ENCODE data around the gene PTGDS. TPM values are rescaled to one million over a fixed set of nuclear protein-coding genes. Genes with fewer than 3 reads are reported as not detected.

The PTGDS gene
- total and polyA plus RNA-seq, 4 donors = 304 to 6,990 (median 1,953) TPM

DNA sequence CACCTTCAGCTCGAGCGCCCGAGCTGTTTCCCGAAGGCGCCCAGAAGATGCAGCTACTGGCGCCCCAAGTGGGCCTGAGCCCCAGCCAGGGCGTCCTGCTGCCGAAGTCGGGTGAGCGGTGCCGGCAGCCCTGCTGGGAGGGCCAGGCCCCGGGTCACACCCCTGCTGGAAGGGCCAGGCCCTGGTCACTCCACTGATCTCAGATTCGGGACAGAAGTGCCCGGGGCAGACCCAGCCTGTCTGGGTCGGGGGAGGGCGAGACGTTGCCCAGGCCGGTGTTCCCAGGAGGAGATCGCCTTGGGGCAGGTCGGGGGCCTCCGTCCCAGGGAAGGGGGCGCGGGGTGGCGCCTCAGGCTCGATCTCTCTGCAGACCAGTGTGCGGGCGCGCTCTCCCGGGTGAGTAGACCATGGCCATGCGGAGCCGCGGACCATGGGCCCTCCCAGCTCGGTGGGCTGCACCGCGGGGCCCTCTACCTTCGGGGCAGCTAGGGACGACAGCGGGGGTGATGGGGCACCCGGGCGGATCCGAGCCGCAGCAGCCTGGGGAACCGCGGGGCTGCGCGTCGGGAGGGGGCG lies 7.8 kb downstream of the PTGDS start:
- Histone ChIP-seq H3K4me1 (ENCODE audit: control insufficient read depth, insufficient read depth, low read length) (peaks cover 21% of the 10 kb centered on the region), H3K9me3 (ENCODE audit: control insufficient read depth, insufficient read depth, low read length) (no peaks in the 10 kb centered on the region), H3K27me3 (ENCODE audit: control insufficient read depth, insufficient read depth, low read length) (peaks cover 37% of the 10 kb centered on the region), H3K27ac (ENCODE audit: low read depth, low read length) (no peak overlapping the region), H3K4me3 (ENCODE audit: low read depth, low read length) (no peak overlapping the region), H3K36me3 (ENCODE audit: control insufficient read depth, insufficient read depth, low read length) (no peaks in the 10 kb centered on the region)
- 1% methylated on average over 48 of the region's 48 CpGs for WGBS (ENCODE audit: insufficient coverage)
- DNase-seq (ENCODE audit: low read depth in 4 of 6, low spot score in 6 of 6) = no peak

DNA sequence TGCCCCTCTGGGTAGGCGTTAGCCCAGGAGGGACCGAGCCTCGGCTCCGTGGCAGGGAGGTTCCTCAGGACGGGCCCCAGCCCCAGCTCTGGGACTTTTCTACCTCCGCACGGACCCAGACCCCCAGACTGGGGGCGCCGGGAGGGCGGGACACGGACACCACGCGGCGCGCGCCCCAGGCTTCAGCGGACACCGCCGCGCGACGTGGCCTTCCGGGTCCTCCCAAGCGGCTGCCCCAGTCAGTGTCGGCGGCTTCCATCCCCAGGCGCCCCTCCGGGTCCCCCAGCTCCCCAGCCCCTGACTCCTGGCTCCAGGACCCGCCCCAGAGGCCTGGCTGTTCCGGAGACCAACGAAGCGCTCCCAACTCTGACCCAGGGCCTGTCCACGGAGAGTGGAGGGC lies 8.5 kb downstream of the PTGDS start:
- 7% methylated on average over 33 of the region's 33 CpGs for WGBS (ENCODE audit: insufficient coverage)
- no peak for DNase-seq (ENCODE audit: low read depth in 4 of 6, low spot score in 6 of 6)
- peaks cover 37% of the 10 kb centered on the region for H3K27me3 ChIP-seq (ENCODE audit: control insufficient read depth, insufficient read depth, low read length)
- H3K4me1 ChIP-seq (ENCODE audit: control insufficient read depth, insufficient read depth, low read length) = peaks cover 17% of the 10 kb centered on the region
- H3K4me3 ChIP-seq (ENCODE audit: low read depth, low read length) = no peak overlapping the region
- H3K36me3 ChIP-seq (ENCODE audit: control insufficient read depth, insufficient read depth, low read length) = no peaks in the 10 kb centered on the region
- no peak overlapping the region for H3K27ac ChIP-seq (ENCODE audit: low read depth, low read length)
- H3K9me3 ChIP-seq (ENCODE audit: control insufficient read depth, insufficient read depth, low read length) = no peaks in the 10 kb centered on the region

DNA sequence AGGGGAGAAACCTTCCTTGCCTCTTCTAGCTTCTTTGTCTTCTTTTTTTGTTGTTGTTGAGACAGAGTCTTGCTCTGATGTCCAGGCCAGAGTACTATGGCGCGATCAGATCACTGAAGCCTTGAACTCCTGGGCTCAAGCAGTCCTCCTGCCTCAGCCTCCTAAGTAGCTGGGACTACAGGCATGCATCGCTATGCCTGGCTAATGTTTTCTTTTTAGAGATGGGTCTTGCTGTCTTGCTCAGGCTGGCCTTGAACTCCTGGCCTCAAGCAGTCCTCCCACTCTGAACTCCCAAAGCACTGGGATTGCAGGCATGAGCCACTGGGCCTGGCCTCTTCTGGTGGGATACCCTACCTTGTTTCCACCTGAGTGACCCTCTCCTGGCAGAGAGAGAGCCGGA lies 11.6 kb downstream of the PTGDS start:
- Histone ChIP-seq H3K27me3 (ENCODE audit: control insufficient read depth, insufficient read depth, low read length) (peaks cover 32% of the 10 kb centered on the region), H3K4me3 (ENCODE audit: low read depth, low read length) (no peak overlapping the region), H3K9me3 (ENCODE audit: control insufficient read depth, insufficient read depth, low read length) (no peaks in the 10 kb centered on the region), H3K4me1 (ENCODE audit: control insufficient read depth, insufficient read depth, low read length) (peaks cover 34% of the 10 kb centered on the region), H3K27ac (ENCODE audit: low read depth, low read length) (no peak overlapping the region), H3K36me3 (ENCODE audit: control insufficient read depth, insufficient read depth, low read length) (peaks cover 10% of the 10 kb centered on the region)
- DNase-seq (ENCODE audit: low read depth in 4 of 6, low spot score in 6 of 6) = no peak
- 93% methylated on average over 4 of the region's 4 CpGs for WGBS (ENCODE audit: insufficient coverage)

DNA sequence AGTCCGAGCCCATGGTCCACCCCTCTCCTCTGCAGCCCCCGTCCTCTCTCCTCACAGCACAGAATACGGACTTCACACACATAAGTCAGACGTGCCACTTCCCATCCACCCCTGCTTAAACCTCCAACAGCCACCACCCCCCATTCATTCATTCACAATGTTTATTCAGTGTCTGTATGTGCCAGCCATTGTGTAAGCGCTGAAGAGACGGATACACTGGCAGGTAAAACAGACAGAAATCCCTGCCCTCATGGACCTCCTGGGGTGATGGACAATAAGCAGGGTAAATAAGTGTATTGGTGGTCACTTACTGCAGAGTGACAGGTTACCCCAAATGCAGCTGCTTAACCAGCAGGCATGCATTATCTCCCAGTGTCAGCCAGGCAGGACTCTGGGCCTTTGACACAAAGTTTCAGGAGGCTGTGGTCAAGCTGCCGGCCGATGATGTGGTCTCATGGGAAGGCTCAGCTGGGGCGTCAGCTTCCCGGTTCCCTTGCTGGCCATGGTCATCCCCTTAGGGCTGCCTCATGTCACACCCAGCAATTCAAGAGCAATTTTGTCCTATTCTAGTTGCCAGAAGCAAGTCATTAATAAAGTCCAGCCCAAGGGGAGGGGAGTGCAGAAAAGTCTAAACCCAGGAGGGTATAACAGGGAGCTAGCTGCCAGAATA lies 13.1 kb downstream of the PTGDS start:
- Histone ChIP-seq H3K36me3 (ENCODE audit: control insufficient read depth, insufficient read depth, low read length) (peaks cover 24% of the 10 kb centered on the region), H3K9me3 (ENCODE audit: control insufficient read depth, insufficient read depth, low read length) (no peaks in the 10 kb centered on the region), H3K27me3 (ENCODE audit: control insufficient read depth, insufficient read depth, low read length) (peaks cover 19% of the 10 kb centered on the region), H3K27ac (ENCODE audit: low read depth, low read length) (no peak overlapping the region), H3K4me3 (ENCODE audit: low read depth, low read length) (no peak overlapping the region), H3K4me1 (ENCODE audit: control insufficient read depth, insufficient read depth, low read length) (peaks cover 30% of the 10 kb centered on the region)
- WGBS (ENCODE audit: insufficient coverage) = 64% methylated on average over 8 of the region's 10 CpGs
- no peak for DNase-seq (ENCODE audit: low read depth in 4 of 6, low spot score in 6 of 6)

DNA sequence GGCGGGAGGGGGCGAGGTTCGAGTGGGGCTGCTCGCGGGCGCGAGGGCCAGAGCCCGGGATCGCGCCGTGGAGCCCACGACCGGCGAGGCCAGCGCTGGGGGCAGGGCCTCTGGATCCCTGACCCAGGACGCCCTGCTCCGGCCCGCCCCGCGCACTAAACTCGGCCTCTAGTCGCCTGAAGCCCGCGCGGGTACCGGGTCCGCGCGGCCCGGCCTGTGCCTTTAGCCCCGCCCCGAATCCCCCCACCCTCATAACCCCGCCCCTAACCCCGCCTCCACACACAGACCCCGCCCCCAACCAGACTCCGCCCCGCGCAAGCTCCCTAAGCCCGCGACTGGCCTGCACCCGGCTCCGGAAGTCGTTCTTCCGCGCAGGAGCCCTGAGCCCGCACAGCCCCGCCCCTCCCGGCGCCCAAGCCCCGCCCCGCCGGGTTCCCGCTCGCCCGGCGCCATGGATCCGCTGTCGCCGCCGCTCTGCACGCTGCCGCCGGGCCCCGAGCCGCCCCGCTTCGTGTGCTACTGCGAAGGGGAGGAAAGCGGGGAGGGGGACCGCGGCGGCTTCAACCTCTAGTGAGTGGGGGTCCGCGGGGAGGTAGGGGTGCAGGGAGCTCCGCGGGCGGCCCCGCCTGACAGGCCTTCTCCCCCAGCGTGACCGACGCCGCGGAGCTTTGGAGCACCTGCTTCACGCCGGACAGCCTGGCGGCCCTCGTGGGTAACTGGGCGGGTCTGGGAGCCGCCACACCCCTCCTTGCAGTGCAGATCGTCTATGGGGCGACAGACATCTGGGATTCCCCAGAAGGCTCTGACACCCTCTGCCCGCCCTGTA lies 14.9 kb downstream of the PTGDS start, which contains the start of gene PAXX:
PAXX (plus strand) TSS at position 430 of the 826 bp plus-strand sequence; CDS start at position 452, 22 bp downstream.
- Histone ChIP-seq H3K4me1 (ENCODE audit: control insufficient read depth, insufficient read depth, low read length) (peaks cover 45% of the 10 kb centered on the region), H3K4me3 (ENCODE audit: low read depth, low read length) (peak within 1 kb of the TSS; percentile 65), H3K27ac (ENCODE audit: low read depth, low read length) (no peak within 1 kb of the TSS), H3K9me3 (ENCODE audit: control insufficient read depth, insufficient read depth, low read length) (no peaks in the 10 kb centered on the region), H3K27me3 (ENCODE audit: control insufficient read depth, insufficient read depth, low read length) (peaks cover 14% of the 10 kb centered on the region), H3K36me3 (ENCODE audit: control insufficient read depth, insufficient read depth, low read length) (peaks cover 36% of the 10 kb centered on the region)
- under 1% methylated on average over 75 of the region's 92 CpGs for WGBS (ENCODE audit: insufficient coverage)
- DNase-seq (ENCODE audit: low read depth in 4 of 6, low spot score in 6 of 6) = peak in 5 of 6 donors; percentile 73 to 97 (median 79)

DNA sequence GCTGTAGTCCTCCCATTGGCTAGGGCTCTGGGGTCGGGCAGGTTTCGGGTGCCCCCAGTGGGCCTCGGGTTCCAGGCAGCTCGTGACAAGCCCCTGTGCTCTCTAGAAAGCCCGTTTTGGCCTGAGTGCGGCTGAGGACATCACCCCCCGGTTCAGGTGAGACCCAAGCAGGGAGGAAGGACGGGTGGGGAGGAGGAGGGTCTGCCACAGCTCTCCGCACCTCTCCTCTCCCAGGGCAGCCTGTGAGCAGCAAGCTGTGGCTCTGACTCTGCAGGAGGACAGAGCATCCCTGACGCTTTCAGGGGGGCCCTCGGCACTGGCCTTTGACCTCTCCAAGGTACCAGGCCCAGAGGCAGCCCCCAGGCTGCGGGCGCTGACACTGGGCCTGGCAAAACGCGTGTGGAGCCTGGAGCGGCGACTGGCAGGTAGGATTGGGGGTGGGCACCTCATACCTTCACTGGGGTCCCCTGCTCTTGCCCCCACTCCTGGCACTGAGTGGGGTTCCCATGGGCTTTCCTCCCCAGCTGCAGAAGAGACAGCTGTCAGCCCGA lies 15.6 kb downstream of the PTGDS start:
- H3K4me3 ChIP-seq (ENCODE audit: low read depth, low read length) = peak overlapping the region; percentile 65
- peaks cover 36% of the 10 kb centered on the region for H3K36me3 ChIP-seq (ENCODE audit: control insufficient read depth, insufficient read depth, low read length)
- no peaks in the 10 kb centered on the region for H3K9me3 ChIP-seq (ENCODE audit: control insufficient read depth, insufficient read depth, low read length)
- H3K27ac ChIP-seq (ENCODE audit: low read depth, low read length) = no peak overlapping the region
- no peak for DNase-seq (ENCODE audit: low read depth in 4 of 6, low spot score in 6 of 6)
- WGBS (ENCODE audit: insufficient coverage) = 33% methylated on average over 18 of the region's 18 CpGs
- peaks cover 52% of the 10 kb centered on the region for H3K4me1 ChIP-seq (ENCODE audit: control insufficient read depth, insufficient read depth, low read length)
- H3K27me3 ChIP-seq (ENCODE audit: control insufficient read depth, insufficient read depth, low read length) = peaks cover 17% of the 10 kb centered on the region

DNA sequence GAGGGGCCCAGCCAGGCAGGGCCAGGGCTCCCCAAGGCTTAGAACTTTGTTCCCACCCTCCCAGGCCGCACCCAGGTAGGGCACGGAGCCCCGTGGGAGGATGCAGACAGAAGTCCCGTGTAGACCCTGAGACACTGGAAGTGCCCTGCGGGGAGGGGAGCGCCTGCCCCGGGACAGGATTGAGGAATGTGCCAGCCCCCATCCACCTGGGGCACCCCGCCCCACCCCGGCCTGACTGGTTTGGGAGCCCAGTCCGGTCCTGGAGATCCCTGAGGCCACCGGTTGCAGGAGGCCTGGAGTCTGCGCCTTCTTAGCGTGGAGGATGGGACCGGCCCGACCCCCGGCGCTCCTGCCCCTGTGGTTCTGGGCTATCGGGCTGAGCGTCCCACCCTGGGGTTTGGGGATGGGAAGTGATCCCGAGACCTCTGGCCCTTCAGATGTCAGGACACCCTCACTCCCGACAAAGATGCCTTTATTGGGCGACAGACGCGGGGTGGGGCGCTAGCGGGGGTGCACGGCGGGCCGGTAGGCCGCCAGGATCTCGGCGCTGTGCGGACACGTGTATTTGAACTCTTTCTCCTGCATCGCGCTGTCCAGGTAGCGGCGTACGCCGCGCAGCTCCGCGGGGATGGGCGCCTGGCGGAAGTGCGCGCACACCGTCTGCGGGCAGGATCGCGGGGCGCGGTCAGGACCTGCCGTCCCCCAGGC lies 17.0 kb downstream of the PTGDS start:
- Histone ChIP-seq H3K4me3 (ENCODE audit: low read depth, low read length) (no peak overlapping the region), H3K27me3 (ENCODE audit: control insufficient read depth, insufficient read depth, low read length) (peaks cover 17% of the 10 kb centered on the region), H3K36me3 (ENCODE audit: control insufficient read depth, insufficient read depth, low read length) (peaks cover 36% of the 10 kb centered on the region), H3K9me3 (ENCODE audit: control insufficient read depth, insufficient read depth, low read length) (no peaks in the 10 kb centered on the region), H3K4me1 (ENCODE audit: control insufficient read depth, insufficient read depth, low read length) (peaks cover 53% of the 10 kb centered on the region), H3K27ac (ENCODE audit: low read depth, low read length) (no peak overlapping the region)
- 55% methylated on average over 53 of the region's 54 CpGs for WGBS (ENCODE audit: insufficient coverage)
- no peak for DNase-seq (ENCODE audit: low read depth in 4 of 6, low spot score in 6 of 6)

DNA sequence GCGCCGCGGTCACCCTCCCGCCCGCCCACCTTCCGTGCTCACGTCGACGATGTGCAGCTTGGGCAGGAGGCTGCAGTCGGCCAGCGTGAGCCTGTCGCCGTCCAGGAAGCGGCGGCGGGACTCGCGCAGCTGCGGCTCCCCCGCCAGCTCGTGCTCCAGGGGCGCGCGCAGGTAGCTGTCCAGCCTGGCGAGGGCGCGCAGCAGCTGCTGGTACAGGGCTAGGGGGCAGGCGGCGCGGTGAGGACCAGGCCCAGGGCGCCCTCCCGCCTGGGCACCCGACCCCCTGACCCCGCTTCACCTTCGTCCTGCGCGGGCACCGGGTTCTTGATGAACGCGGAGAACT lies 17.6 kb downstream of the PTGDS start:
- no peak overlapping the region for H3K27ac ChIP-seq (ENCODE audit: low read depth, low read length)
- H3K4me1 ChIP-seq (ENCODE audit: control insufficient read depth, insufficient read depth, low read length) = peaks cover 53% of the 10 kb centered on the region
- peaks cover 17% of the 10 kb centered on the region for H3K27me3 ChIP-seq (ENCODE audit: control insufficient read depth, insufficient read depth, low read length)
- no peak for DNase-seq (ENCODE audit: low read depth in 4 of 6, low spot score in 6 of 6)
- 35% methylated on average over 40 of the region's 40 CpGs for WGBS (ENCODE audit: insufficient coverage)
- H3K36me3 ChIP-seq (ENCODE audit: control insufficient read depth, insufficient read depth, low read length) = peaks cover 36% of the 10 kb centered on the region
- H3K4me3 ChIP-seq (ENCODE audit: low read depth, low read length) = no peak overlapping the region
- no peaks in the 10 kb centered on the region for H3K9me3 ChIP-seq (ENCODE audit: control insufficient read depth, insufficient read depth, low read length)

DNA sequence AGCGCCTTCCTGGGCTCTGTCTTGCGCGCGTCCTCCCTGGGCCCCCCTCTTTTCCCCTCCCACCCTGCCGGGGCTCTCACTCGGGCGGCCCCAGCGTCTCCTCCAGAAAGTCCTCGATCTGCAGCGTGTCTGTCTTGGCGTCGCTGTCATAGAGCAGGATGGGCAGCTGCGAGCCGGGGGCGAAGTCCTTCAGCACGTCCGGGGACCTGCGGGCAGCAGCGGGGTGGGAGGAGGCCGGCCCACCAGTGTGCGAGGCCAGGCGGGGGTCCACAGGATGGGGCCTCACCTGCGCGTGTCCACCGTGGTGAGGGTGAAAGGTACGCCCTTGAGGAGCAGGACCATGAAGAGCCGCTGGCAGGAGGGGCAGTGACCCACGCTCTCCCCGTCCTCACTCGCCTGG lies 18.1 kb downstream of the PTGDS start:
- H3K36me3 ChIP-seq (ENCODE audit: control insufficient read depth, insufficient read depth, low read length) = peaks cover 36% of the 10 kb centered on the region
- no peak overlapping the region for H3K27ac ChIP-seq (ENCODE audit: low read depth, low read length)

More for the DNA sequence above, 18.1 kb downstream of the PTGDS start:
- no peak for DNase-seq (ENCODE audit: low read depth in 4 of 6, low spot score in 6 of 6)
- H3K27me3 ChIP-seq (ENCODE audit: control insufficient read depth, insufficient read depth, low read length) = peaks cover 17% of the 10 kb centered on the region
- H3K4me1 ChIP-seq (ENCODE audit: control insufficient read depth, insufficient read depth, low read length) = peaks cover 53% of the 10 kb centered on the region
- no peak overlapping the region for H3K4me3 ChIP-seq (ENCODE audit: low read depth, low read length)
- WGBS (ENCODE audit: insufficient coverage) = 30% methylated on average over 27 of the region's 30 CpGs
- H3K9me3 ChIP-seq (ENCODE audit: control insufficient read depth, insufficient read depth, low read length) = no peaks in the 10 kb centered on the region

All from spinal cord (tissue), 10 donors.